WERI-Rb-1 (cell line): ENCODE measurements around the gene PTCHD1.

Experiments used
- DNase-seq: peaks from one replicate; pipeline ENCODE4 v3.0.0-alpha.2; 2020
- H3K27ac ChIP-seq: fragments of 250-450 bp; sonication (Bioruptor Pico); 2 replicates; pipeline ENCODE4 v1.5.1; 2020; ENCODE audit warnings: mild to moderate bottlenecking, moderate library complexity
- H3K27me3 ChIP-seq: fragments of 250-450 bp; sonication (Bioruptor Pico); 2 replicates; pipeline ENCODE4 v1.5.1; 2021; ENCODE audit warnings: mild to moderate bottlenecking, low read depth, moderate library complexity; ENCODE audit not compliant: insufficient read depth, severe bottlenecking
- H3K36me3 ChIP-seq: fragments of 250-450 bp; sonication (Bioruptor Pico); 2 replicates; pipeline ENCODE4 v1.5.1; 2020; ENCODE audit warnings: mild to moderate bottlenecking, moderate library complexity
- H3K4me3 ChIP-seq: 2 replicates; pipeline ENCODE4 v1.5.1; 2011; ENCODE audit warnings: low read depth, mild to moderate bottlenecking, control low read depth, low read length
- H3K9me3 ChIP-seq: fragments of 250-450 bp; sonication (Bioruptor Pico); 2 replicates; pipeline ENCODE4 v1.5.1; 2021; ENCODE audit warnings: mild to moderate bottlenecking, moderate library complexity; ENCODE audit not compliant: severe bottlenecking
- TF ChIP-seq, protein P1 (sequence below): IDR thresholded peaks from 2 replicates; pipeline ENCODE4 v1.5.1; 2011; ENCODE audit warnings: low read depth, mild to moderate bottlenecking, control low read depth, inconsistent platforms, low read length

Gene PTCHD1

GRCh38 chrX:23396263-23396662 lies 61.6 kb downstream of the PTCHD1 start:
- Histone ChIP-seq H3K27me3 (peaks cover 6% of the 10 kb centered on the region), H3K36me3 (no peaks in the 10 kb centered on the region), H3K4me3 (no peak overlapping the region), H3K27ac (no peak overlapping the region), H3K9me3 (no peaks in the 10 kb centered on the region)
- DNase-seq = no peak
- TF ChIP-seq, protein P1, sequence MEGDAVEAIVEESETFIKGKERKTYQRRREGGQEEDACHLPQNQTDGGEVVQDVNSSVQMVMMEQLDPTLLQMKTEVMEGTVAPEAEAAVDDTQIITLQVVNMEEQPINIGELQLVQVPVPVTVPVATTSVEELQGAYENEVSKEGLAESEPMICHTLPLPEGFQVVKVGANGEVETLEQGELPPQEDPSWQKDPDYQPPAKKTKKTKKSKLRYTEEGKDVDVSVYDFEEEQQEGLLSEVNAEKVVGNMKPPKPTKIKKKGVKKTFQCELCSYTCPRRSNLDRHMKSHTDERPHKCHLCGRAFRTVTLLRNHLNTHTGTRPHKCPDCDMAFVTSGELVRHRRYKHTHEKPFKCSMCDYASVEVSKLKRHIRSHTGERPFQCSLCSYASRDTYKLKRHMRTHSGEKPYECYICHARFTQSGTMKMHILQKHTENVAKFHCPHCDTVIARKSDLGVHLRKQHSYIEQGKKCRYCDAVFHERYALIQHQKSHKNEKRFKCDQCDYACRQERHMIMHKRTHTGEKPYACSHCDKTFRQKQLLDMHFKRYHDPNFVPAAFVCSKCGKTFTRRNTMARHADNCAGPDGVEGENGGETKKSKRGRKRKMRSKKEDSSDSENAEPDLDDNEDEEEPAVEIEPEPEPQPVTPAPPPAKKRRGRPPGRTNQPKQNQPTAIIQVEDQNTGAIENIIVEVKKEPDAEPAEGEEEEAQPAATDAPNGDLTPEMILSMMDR = no peak

DNA sequence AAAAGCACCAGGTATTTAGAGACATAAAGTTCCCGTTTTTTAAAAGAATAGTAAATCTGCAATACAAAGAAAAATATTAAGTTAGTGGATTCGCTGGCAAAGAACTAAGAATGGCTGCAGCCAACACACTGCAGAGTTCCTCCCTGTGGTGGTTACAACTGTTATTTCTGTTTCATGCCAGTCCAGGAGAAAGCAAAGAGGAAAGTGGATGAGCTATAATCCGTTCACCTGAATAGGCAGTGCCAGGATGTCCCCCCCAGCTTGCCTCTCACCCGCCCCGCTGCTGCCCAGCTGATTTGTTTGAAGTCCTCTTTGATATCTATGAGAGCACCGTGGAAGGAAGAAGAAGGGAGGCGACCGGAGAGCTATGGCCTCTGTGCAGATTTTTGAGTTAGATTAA lies 63.9 kb downstream of the PTCHD1 start:
- TF ChIP-seq, protein P1 = no peak
- H3K27me3 ChIP-seq = peaks cover 2% of the 10 kb centered on the region

DNA sequence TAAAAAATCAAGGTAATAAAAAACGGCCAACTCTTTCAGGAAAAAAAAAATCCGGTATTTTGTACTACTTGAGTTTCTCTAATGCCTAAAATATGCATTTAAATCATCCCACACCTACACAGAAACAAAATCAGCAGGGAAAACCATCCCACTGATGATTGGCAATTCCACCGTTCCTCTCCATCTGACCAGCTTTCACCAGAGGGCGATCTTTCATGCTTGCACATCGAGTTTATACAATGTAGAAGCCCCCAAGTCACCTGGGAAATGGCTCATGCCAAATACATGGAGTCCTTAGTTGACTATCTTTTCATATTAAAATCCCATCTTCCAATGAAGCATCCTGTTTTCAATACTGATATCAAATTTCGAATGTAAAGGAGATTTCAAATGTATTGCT lies 69.2 kb downstream of the PTCHD1 start:
- peak; percentile 15 for DNase-seq
- peaks cover 3% of the 10 kb centered on the region for H3K27me3 ChIP-seq
- no peak overlapping the region for H3K27ac ChIP-seq
- no peak overlapping the region for H3K4me3 ChIP-seq
- TF ChIP-seq, protein P1 = peak; percentile 38; the same call in 1 of the 2 replicates
- H3K9me3 ChIP-seq = no peaks in the 10 kb centered on the region
- H3K36me3 ChIP-seq = no peaks in the 10 kb centered on the region

More for the DNA sequence above, 63.9 kb downstream of the PTCHD1 start:
- Histone ChIP-seq H3K9me3 (no peaks in the 10 kb centered on the region), H3K4me3 (no peak overlapping the region), H3K27ac (no peak overlapping the region), H3K36me3 (no peaks in the 10 kb centered on the region)
- no peak for DNase-seq

GRCh38 chrX:23422912-23423311 lies 88.3 kb downstream of the PTCHD1 start:
- Histone ChIP-seq H3K27me3 (peaks cover 2% of the 10 kb centered on the region), H3K36me3 (no peaks in the 10 kb centered on the region), H3K4me3 (no peak overlapping the region), H3K9me3 (peaks cover 3% of the 10 kb centered on the region), H3K27ac (no peak overlapping the region)
- TF ChIP-seq, protein P1 = no peak
- DNase-seq = no peak

DNA sequence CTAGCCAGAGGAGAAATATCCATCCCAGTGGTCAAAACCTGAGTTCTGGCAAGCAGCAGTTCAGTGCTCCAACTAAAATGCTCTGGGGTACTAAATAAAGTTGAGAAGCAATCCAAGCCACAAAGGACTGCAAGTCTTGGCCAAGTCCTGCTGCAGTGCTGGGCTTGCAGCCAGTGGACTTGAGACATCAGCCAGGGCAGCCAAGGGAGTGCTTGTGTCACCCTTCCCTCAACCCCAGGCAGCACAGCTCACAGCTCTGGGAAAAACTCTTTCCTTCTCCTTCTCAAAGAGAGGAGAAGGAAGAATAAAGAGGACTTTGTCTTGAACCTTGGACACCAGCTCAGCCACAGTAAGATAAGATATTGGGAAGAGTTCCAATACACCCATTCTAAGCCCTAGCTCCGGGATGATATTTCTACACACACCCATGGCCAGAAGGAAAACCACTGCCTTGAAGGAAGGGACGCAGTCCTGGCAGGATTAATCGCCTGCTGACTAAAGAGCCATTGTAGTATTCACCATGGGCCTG lies 99.8 kb downstream of the PTCHD1 start:
- Histone ChIP-seq H3K27me3 (peaks cover 2% of the 10 kb centered on the region), H3K4me3 (no peak overlapping the region), H3K36me3 (no peaks in the 10 kb centered on the region), H3K9me3 (no peaks in the 10 kb centered on the region), H3K27ac (no peak overlapping the region)
- TF ChIP-seq, protein P1 = no peak
- DNase-seq = no peak

DNA sequence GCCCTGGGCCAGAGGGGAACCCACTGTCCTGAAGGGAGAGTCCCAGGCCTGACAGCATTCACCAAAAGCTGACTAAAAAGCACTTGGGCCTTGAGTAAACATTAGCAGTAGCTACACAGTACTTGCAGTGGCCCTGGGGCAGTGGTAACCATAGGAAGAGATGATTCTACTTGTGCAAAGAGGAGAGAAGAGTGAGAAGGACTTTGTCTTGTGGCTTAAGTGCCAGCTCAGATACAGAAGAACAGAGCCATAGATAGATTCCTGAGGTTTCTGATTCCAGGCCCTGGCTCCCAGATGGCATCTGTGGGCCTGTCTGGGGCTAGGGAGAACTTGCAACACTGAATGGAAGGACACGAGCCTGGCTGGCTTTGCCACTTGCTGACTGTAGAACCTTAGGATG lies 100.5 kb downstream of the PTCHD1 start:
- H3K4me3 ChIP-seq = no peak overlapping the region
- H3K9me3 ChIP-seq = no peaks in the 10 kb centered on the region
- DNase-seq = no peak
- H3K27me3 ChIP-seq = peaks cover 2% of the 10 kb centered on the region
- no peaks in the 10 kb centered on the region for H3K36me3 ChIP-seq
- TF ChIP-seq, protein P1 = no peak
- no peak overlapping the region for H3K27ac ChIP-seq
